GM12873 (cell line): ENCODE measurements around the gene DBT.

ENCODE experiments used
- TF ChIP-seq, protein P1 (sequence below): IDR thresholded peaks from 2 replicates; pipeline ENCODE4 v1.5.1; 2012; ENCODE audit warnings: low read depth, mild to moderate bottlenecking, moderate library complexity, low read length, control low read depth; ENCODE audit not compliant: insufficient read depth; ENCODE audit errors: missing control alignments

DBT gene

DNA sequence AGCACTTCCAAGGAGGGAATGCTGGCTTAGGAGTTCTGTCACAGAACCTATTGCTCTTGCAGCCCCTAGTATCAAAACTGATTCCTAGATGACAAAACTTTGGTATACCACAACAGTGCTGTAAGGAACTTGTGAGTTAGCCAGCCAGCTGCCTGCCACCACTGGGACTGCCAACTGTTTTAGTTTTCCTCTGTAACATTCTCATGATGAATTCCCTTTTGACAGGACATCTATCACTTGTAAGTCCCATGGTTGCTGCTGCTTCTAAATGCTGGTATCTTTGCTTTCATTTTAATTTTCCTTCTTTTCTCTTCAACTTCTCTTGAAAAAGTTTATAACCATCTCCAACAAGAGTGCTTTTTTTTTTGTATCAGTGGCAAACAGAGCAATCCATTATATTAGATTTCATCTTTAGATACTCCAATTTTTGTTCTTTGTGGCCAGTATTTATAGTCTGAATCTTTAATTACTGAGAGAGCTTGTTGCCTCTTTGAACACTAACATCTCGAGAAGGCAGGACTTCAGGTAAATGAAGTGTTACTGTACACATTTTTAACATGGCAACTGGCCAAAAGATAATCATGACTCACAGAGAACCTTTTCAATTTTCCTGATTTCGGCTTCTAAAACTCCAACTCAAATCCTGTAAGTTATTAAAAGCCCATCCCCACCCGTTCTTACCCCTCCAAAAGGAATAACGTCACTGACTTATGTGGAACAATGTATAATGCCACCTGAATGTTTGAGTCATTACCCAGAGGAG lies 19.8 kb downstream of the DBT start:
- TF ChIP-seq, protein P1, sequence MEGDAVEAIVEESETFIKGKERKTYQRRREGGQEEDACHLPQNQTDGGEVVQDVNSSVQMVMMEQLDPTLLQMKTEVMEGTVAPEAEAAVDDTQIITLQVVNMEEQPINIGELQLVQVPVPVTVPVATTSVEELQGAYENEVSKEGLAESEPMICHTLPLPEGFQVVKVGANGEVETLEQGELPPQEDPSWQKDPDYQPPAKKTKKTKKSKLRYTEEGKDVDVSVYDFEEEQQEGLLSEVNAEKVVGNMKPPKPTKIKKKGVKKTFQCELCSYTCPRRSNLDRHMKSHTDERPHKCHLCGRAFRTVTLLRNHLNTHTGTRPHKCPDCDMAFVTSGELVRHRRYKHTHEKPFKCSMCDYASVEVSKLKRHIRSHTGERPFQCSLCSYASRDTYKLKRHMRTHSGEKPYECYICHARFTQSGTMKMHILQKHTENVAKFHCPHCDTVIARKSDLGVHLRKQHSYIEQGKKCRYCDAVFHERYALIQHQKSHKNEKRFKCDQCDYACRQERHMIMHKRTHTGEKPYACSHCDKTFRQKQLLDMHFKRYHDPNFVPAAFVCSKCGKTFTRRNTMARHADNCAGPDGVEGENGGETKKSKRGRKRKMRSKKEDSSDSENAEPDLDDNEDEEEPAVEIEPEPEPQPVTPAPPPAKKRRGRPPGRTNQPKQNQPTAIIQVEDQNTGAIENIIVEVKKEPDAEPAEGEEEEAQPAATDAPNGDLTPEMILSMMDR, result no peak

DNA sequence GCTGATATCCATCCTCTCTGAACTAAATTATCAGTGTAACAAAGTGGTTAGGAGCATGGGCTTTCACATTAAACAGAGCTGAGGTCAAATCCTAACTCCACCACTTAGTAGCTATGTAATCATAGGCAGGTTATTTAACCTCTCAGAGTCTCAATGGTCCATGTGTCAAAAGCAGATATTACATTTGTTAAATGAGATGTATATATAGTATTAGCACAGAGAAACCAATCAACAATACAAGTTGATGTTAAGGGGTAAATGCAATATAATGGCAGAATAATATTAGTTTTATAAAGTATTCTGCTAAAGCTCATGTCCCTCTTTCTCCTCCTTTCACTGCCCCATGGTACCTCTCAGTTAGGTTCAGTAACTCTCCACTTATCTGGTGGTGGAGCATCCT lies 27.2 kb downstream of the DBT start:
- TF ChIP-seq, protein P1, result no peak

DNA sequence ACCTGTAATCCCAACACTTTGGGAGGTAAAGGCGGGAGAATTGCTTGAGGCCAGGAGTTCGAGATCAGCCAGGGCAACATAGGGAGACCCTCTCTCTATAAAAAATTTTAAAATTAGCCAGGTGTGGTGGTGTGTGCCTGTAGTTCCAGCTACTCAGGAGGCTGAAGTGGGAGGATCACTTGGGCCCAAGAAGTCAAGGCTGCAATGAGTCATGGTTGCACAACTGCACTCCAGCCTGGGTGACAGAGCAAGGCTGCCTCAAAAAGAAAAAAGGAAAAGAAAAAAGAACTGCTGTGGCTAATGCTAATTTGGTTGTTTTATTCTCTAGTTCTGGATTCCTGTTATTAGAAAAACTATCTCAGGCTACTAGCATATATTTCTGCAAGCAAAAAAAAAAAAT lies 29.8 kb downstream of the DBT start:
- TF ChIP-seq, protein P1, result no peak

DNA sequence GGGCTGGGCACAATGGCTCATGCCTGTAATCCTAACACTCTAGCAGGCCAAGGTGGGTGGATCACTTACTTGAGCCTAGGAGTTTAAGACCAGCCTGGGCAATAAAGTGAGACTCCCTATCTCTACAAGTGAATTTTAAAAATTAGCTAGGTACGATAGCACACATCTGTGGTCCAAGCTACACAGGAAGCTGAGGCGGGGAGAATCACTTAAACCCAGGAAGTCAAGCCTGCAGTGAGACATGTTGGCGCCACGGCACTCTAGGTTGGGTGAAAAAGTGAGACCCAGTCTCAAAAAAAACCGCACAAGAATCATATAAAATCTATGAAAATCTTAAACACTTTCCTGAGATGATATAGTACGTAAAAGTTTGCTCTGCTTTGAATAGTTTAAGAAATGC lies 30.2 kb downstream of the DBT start:
- TF ChIP-seq, protein P1, result no peak

DNA sequence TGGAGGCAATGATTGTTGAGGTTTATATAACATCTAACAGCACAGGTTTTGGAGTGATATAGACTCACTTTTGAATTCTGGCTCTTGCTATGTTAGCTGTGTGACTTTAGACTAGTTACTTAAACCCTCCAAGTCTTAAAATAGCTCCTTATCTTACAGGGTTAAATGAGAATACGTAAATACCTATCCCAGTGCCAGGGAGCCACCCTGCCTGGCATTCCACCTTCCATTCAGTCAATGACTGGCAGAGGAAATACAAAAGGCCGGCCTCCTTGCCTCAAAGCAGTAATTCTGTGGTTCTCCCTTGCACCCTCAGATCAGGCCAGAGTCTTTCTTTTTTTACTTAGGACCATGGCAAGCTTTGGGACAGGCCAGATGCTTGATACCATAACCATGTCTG lies 31.8 kb downstream of the DBT start:
- TF ChIP-seq, protein P1, result no peak

DNA sequence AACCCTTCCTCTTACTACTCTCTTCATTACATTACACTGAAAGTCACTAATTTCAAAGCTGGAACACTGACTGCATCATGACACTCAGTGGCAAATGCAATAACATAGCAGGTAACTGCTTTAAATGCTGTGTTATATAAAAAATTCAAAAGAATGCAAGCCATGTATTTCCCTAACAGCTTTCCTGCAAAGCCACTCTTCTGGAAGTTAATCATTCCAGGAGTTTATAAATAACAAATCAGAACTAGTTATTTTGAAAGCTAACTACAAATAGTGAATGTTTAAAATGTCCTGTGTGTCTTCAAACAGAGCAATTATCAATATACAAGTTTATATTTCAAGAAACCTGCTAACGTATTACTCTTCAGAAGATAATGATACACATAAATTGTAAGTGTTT lies 34.5 kb downstream of the DBT start:
- TF ChIP-seq, protein P1, result no peak

DNA sequence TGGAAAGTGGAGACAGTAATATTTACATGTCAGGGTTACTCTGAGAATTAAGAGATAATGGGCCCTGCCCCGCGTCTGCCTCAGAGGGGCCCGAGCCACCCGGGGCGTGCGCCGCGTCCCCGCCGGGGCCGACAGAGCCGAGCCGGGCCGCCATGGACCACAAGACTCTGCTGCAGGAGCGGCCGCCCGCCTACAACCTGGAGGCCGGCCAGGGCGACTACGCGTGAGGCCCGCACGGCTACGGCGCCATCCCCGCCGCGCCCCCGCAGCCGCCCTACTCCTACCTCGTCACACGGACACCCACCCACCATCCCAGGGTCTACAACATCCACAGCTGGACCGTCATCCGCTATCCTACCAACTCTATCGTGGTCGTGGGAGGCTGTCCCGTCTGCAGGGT lies 36.5 kb downstream of the DBT start:
- TF ChIP-seq, protein P1, result no peak
